HepG2 (cell line): ENCODE data around the gene ADM. TPM values are rescaled to one million over a fixed set of nuclear protein-coding genes. Genes with fewer than 3 reads are reported as not detected.
A peak's percentile ranks its signal among the peaks of the same experiment; 100 is the strongest.

Experiments
- AHR ChIP-seq: IDR thresholded peaks from 2 replicates; pipeline ENCODE4 v1.6.1; 2018; ENCODE audit warnings: missing genetic modification reagents, missing compliant biosample characterization
- CHD2 ChIP-seq: IDR thresholded peaks from 2 replicates; pipeline ENCODE4 v1.6.1; 2011; ENCODE audit warnings: low read depth, low read length, improper control_type of control experiment
- EHMT2 ChIP-seq: fragments of 200-600 bp; sonication (generic); IDR thresholded peaks from 2 replicates; pipeline ENCODE4 v1.7.0; 2017; ENCODE audit warnings: antibody characterized with exemption, low read depth, low read length, borderline replicate concordance
- FOSL2 ChIP-seq: sonication (generic); formaldehyde crosslinking; IDR thresholded peaks from 2 replicates; pipeline ENCODE4 v1.4.0; 2020; ENCODE audit warnings: missing genetic modification reagents
- HES4 ChIP-seq: sonication (generic); formaldehyde crosslinking; IDR thresholded peaks from 2 replicates; pipeline ENCODE4 v1.9.0; 2021; ENCODE audit warnings: mild to moderate bottlenecking, missing genetic modification reagents, borderline replicate concordance
- HNRNPK ChIP-seq: fragments of 200-400 bp; formaldehyde crosslinking; IDR thresholded peaks from 2 replicates; pipeline ENCODE4 v1.6.1; 2018; ENCODE audit warnings: low read length, low read depth, moderate library complexity, mild to moderate bottlenecking; ENCODE audit not compliant: poor library complexity, severe bottlenecking
- KLF15 ChIP-seq: sonication (generic); formaldehyde crosslinking; IDR thresholded peaks from 2 replicates; pipeline ENCODE4 v1.8.1; 2023; ENCODE audit warnings: borderline replicate concordance, mild to moderate bottlenecking, inconsistent platforms, missing genetic modification reagents, mixed read lengths
- NCOA2 ChIP-seq: sonication (generic); formaldehyde crosslinking; IDR thresholded peaks from 2 replicates; pipeline ENCODE4 v1.8.0; 2022; ENCODE audit warnings: inconsistent platforms
- NR2C2 ChIP-seq: sonication (generic); formaldehyde crosslinking; IDR thresholded peaks from 2 replicates; pipeline ENCODE4 v1.4.0; 2020; ENCODE audit warnings: missing genetic modification reagents, mild to moderate bottlenecking, moderate library complexity, borderline replicate concordance
- NR2F6 ChIP-seq, 2 experiments: IDR thresholded peaks; 2 replicates each; pipeline ENCODE4 v1.6.1; 2016; ENCODE audit warnings: antibody characterized with exemption in 1 of 2, mild to moderate bottlenecking in 1 of 2
- RBAK ChIP-seq: sonication (generic); formaldehyde crosslinking; IDR thresholded peaks from 2 replicates; pipeline ENCODE4 v1.5.1; 2020; ENCODE audit warnings: mild to moderate bottlenecking, missing genetic modification reagents
- SNRNP70 ChIP-seq: fragments of 200-400 bp; formaldehyde crosslinking; IDR thresholded peaks from 2 replicates; pipeline ENCODE4 v1.6.1; 2017; ENCODE audit warnings: mild to moderate bottlenecking, low read depth, low read length, moderate library complexity
- SOX13 ChIP-seq, 3 experiments: fragments of 450-650 bp in 1 of 3; sonication (generic) in 1 of 3; formaldehyde crosslinking in 1 of 3; IDR thresholded peaks in 2 of 3; conservative IDR thresholded peaks in 1 of 3; 2 replicates each; pipeline versions ENCODE4 v1.5.0 to v1.6.1; 2016 to 2020; ENCODE audit warnings: antibody characterized with exemption in 1 of 3, mild to moderate bottlenecking in 1 of 3, missing compliant biosample characterization in 1 of 3, missing genetic modification reagents in 1 of 3, moderate library complexity in 1 of 3
- TEAD2 ChIP-seq: sonication (generic); formaldehyde crosslinking; IDR thresholded peaks from 2 replicates; pipeline ENCODE4 v1.9.0; 2021; ENCODE audit warnings: missing genetic modification reagents
- TGIF2 ChIP-seq: IDR thresholded peaks from 2 replicates; pipeline ENCODE4 v1.6.1; 2016; ENCODE audit warnings: control low read depth, missing compliant biosample characterization
- TMF1 ChIP-seq: sonication (generic); formaldehyde crosslinking; IDR thresholded peaks from 2 replicates; pipeline ENCODE4 v1.8.1; 2022; ENCODE audit warnings: low read depth, missing genetic modification reagents
- U2AF1 ChIP-seq: fragments of 200-400 bp; formaldehyde crosslinking; optimal IDR thresholded peaks from 2 replicates; pipeline ENCODE3; 2017; ENCODE audit warnings: mild to moderate bottlenecking, low read depth, low read length
- ZNF136 ChIP-seq: sonication (generic); formaldehyde crosslinking; IDR thresholded peaks from 2 replicates; pipeline ENCODE4 v1.8.1; 2022; ENCODE audit warnings: low read depth, mild to moderate bottlenecking, moderate library complexity, missing genetic modification reagents
- ZNF20 ChIP-seq: sonication (generic); formaldehyde crosslinking; IDR thresholded peaks from 2 replicates; pipeline ENCODE4 v1.4.0; 2020; ENCODE audit warnings: mild to moderate bottlenecking, moderate library complexity, missing genetic modification reagents
- ZNF230 ChIP-seq: sonication (generic); formaldehyde crosslinking; IDR thresholded peaks from 2 replicates; pipeline ENCODE4 v1.4.0; 2020; ENCODE audit warnings: mild to moderate bottlenecking, missing genetic modification reagents
- ZNF558 ChIP-seq: sonication (generic); formaldehyde crosslinking; IDR thresholded peaks from 2 replicates; pipeline ENCODE4 v1.9.0; 2022; ENCODE audit warnings: mild to moderate bottlenecking, missing genetic modification reagents, borderline replicate concordance
- ZNF747 ChIP-seq: sonication (generic); formaldehyde crosslinking; IDR thresholded peaks from 2 replicates; pipeline ENCODE4 v1.8.1; 2023; ENCODE audit warnings: missing genetic modification reagents, mild to moderate bottlenecking, borderline replicate concordance
- ZNF883 ChIP-seq: sonication (generic); formaldehyde crosslinking; IDR thresholded peaks from 2 replicates; pipeline ENCODE4 v1.5.1; 2020; ENCODE audit warnings: mild to moderate bottlenecking, missing genetic modification reagents; ENCODE audit errors: not compliant biosample characterization
- ZSCAN20 ChIP-seq: sonication (generic); formaldehyde crosslinking; IDR thresholded peaks from 2 replicates; pipeline ENCODE4 v1.4.0; 2020; ENCODE audit warnings: missing genetic modification reagents, mild to moderate bottlenecking, borderline replicate concordance
- polyA plus RNA-seq, 8 experiments: library from polyadenylated mRNA; depleted of rRNA in 3 of 8; stranded (reverse) in 7 of 8; unstranded in 1 of 8; fragments of >200 nt; fragmentation: Illumina TruSeq in 4 of 8; extraction: Trizol in 4 of 8; gene quantifications; 2 replicates each; pipeline versions ENCODE4 v1.2.1 to v1.2.3, GENCODE V29; 2011 to 2016; ENCODE audit warnings: low read depth in 4 of 8, missing spikeins in 1 of 8, mixed read lengths in 1 of 8; ENCODE audit not compliant: insufficient read depth in 1 of 8
- total RNA-seq, 5 experiments: library from RNA; depleted of rRNA; stranded (reverse); fragments of >200 nt; fragmentation: Illumina TruSeq; extraction: Trizol; gene quantifications; 2 replicates each; pipeline ENCODE4 v1.2.3, GENCODE V29; 2016; ENCODE audit warnings: low read depth in 1 of 5
- TF ChIP-seq, protein P1 (sequence below): sonication (generic); formaldehyde crosslinking; IDR thresholded peaks from 2 replicates; pipeline ENCODE4 v1.5.1; 2020; ENCODE audit warnings: missing genetic modification reagents, mild to moderate bottlenecking, borderline replicate concordance
- TF ChIP-seq, protein P2 (sequence below): sonication (generic); formaldehyde crosslinking; IDR thresholded peaks from 2 replicates; pipeline ENCODE4 v1.5.1; 2020; ENCODE audit warnings: mild to moderate bottlenecking, missing genetic modification reagents, borderline replicate concordance
- TF ChIP-seq, protein P3 (sequence below): sonication (generic); formaldehyde crosslinking; IDR thresholded peaks from 2 replicates; pipeline ENCODE4 v1.4.0; 2020; ENCODE audit warnings: missing genetic modification reagents

The ADM gene
- total and polyA plus RNA-seq, 2 of the 13 experiments (the other 11 are each of a cell fraction or from before 2014, with no cell fraction given) = 10.7 to 26.1 TPM

DNA sequence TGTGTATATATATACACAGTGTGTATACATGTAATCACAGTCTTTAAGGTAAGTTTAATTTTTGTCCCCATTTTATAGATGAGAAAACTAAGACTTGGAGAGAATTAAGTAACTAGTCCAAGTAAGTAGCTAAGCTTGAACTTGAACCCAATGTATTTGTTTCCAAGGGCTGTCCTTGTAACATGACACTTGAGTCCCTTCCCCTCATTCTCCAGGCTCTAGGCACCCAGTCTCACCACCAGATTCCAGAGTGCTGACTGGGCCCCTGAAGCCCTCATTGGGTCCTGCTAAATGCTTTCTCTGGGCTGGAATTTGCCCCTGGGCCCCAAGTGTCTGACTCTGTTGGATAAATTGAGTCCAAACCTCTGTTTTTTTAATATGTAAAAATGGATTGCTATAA, 45.5 kb downstream of the ADM start (continued):
- no peak for TF ChIP-seq NR2C2
- TF ChIP-seq ZNF747 (CRISPR knock-in tag) = no peak
- no peak for TF ChIP-seq ZNF230 (CRISPR knock-in tag)
- TF ChIP-seq, protein P1, sequence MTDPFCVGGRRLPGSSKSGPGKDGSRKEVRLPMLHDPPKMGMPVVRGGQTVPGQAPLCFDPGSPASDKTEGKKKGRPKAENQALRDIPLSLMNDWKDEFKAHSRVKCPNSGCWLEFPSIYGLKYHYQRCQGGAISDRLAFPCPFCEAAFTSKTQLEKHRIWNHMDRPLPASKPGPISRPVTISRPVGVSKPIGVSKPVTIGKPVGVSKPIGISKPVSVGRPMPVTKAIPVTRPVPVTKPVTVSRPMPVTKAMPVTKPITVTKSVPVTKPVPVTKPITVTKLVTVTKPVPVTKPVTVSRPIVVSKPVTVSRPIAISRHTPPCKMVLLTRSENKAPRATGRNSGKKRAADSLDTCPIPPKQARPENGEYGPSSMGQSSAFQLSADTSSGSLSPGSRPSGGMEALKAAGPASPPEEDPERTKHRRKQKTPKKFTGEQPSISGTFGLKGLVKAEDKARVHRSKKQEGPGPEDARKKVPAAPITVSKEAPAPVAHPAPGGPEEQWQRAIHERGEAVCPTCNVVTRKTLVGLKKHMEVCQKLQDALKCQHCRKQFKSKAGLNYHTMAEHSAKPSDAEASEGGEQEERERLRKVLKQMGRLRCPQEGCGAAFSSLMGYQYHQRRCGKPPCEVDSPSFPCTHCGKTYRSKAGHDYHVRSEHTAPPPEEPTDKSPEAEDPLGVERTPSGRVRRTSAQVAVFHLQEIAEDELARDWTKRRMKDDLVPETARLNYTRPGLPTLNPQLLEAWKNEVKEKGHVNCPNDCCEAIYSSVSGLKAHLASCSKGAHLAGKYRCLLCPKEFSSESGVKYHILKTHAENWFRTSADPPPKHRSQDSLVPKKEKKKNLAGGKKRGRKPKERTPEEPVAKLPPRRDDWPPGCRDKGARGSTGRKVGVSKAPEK (CRISPR knock-in tag) = no peak
- no peak for TF ChIP-seq HNRNPK
- TF ChIP-seq ZSCAN20 (CRISPR knock-in tag) = no peak
- no peak for TF ChIP-seq EHMT2
- no peak for TF ChIP-seq ZNF558
- TF ChIP-seq NCOA2 (CRISPR knock-in tag) = no peak
- TF ChIP-seq KLF15 (CRISPR knock-in tag) = no peak
- TF ChIP-seq ZNF136 (CRISPR knock-in tag) = no peak
- no peak for TF ChIP-seq ZNF20 (CRISPR knock-in tag)
- TF ChIP-seq, protein P2, sequence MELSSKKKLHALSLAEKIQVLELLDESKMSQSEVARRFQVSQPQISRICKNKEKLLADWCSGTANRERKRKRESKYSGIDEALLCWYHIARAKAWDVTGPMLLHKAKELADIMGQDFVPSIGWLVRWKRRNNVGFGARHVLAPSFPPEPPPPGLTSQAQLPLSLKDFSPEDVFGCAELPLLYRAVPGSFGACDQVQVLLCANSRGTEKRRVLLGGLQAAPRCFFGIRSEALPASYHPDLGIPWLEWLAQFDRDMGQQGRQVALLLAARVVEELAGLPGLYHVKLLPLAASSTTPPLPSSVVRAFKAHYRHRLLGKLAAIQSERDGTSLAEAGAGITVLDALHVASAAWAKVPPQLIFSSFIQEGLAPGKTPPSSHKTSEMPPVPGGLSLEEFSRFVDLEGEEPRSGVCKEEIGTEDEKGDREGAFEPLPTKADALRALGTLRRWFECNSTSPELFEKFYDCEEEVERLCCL (CRISPR knock-in tag) = no peak
- no peak for TF ChIP-seq U2AF1
- TF ChIP-seq ZNF883 (CRISPR knock-in tag) = no peak
- no peak for TF ChIP-seq HES4
- TF ChIP-seq CHD2 = no peak
- no peak for TF ChIP-seq NR2F6 (IDR thresholded peaks at IDR 0.05)
- TF ChIP-seq NR2F6 (CRISPR knock-in tag; IDR thresholded peaks at IDR 0.05) = 0 out of 2 replicates have a peak, but pooled peaks have one; percentile 23
- TF ChIP-seq, protein P3, sequence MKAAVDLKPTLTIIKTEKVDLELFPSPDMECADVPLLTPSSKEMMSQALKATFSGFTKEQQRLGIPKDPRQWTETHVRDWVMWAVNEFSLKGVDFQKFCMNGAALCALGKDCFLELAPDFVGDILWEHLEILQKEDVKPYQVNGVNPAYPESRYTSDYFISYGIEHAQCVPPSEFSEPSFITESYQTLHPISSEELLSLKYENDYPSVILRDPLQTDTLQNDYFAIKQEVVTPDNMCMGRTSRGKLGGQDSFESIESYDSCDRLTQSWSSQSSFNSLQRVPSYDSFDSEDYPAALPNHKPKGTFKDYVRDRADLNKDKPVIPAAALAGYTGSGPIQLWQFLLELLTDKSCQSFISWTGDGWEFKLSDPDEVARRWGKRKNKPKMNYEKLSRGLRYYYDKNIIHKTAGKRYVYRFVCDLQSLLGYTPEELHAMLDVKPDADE (CRISPR knock-in tag) = no peak
- no peak for TF ChIP-seq SOX13 (IDR thresholded peaks at IDR 0.05)
- peak in 1 of 2 experiments; percentile 29; a peak in 1 of 4 replicates for TF ChIP-seq SOX13 (CRISPR knock-in tag; conservative IDR thresholded peaks at IDR 0.05 in 1 of 2, IDR thresholded peaks at IDR 0.05 in 1 of 2)
- TF ChIP-seq RBAK (CRISPR knock-in tag) = no peak
- no peak for TF ChIP-seq AHR (CRISPR knock-in tag)
- TF ChIP-seq TGIF2 (CRISPR knock-in tag) = no peak
- TF ChIP-seq SNRNP70 = no peak
- TF ChIP-seq TMF1 (CRISPR knock-in tag) = no peak
- TF ChIP-seq FOSL2 (CRISPR knock-in tag) = peak; percentile 86
- no peak for TF ChIP-seq TEAD2
